OCI-M1 (cell line): ENCODE results near the gene SNX25.
"Not testable (repeated sequence)": the region's sequence is repeated elsewhere in the genome, so short reads cannot be mapped to it uniquely, and the experiment has no call there.

Experiments used
- DNase-seq: peaks from one replicate; lab custom pipeline; 2025; lab: John Stamatoyannopoulos, UW

SNX25 gene

DNA sequence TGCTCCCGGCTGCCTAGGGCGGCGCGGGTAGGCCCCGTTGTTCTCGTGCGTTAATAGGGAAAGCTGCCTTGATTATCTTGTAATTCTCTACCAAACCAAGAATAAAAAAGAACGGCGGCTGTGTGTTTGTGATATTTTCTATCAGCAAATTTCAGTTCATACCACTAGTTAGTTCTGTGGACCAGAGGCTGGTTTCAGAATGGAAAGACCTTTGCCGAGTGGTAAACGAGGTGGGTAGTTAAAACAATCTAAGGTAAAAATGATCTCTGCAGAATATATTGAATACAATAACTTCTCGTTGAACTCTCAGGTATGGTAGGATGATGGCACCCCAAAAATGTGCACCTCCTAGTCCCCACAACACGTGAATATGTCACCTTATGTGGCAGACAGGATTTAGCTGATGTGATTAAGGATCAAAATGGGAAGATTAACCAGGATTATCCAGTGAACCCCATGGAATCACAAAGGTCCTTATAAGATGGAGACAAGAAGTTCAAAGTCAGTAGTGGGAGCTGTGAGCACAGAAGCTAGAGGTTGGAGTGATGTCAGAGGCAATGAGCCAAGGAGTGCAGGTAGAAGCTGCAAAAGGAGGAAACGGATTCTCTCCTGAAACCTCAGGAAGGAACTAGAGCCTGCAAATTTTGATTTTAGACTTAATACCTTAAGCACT is 5.0 kb upstream of the SNX25 start:
- peak; percentile 48 for DNase-seq

- not testable (repeated sequence) for DNase-seq
Measured at GRCh38 chr4:185205073-185205472, 4.3 kb upstream of the SNX25 start.

GRCh38 chr4:185205697-185206342 is 3.6 kb upstream of the SNX25 start:
- DNase-seq = no peak

DNA sequence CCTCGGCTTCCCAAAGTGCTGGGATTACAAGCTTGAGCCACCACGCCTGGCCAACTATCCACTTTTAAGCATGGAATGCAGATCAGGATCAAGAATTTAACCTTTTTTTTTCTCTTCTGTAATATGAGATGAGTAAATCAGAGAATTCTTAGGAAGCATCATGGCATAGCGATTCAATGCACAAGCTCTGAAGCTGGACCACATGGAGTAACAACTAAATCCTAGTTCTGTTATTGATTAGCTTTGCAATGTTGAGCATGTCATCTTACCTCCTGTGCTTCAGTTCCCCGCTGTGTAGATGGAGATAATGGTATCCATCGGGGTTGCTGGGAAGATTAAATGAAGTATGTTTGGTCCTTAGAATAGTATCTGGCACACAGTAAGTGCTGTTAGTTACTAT is 1.9 kb upstream of the SNX25 start:
- DNase-seq = no peak

DNA sequence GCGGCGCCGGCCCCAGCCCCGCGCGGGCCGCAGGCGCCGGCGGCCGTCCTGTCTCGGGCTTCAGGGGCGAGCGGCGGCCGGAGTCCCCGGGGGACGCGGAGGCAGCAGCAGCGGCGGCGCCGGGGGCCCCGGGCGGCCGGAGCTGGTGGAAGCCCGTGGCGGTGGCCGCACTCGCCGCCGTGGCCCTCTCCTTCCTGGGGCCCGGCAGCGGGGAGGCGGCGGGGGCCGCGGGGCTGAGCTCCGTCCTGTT is 379 bp downstream of the SNX25 start:
- DNase-seq = not testable (repeated sequence)

GRCh38 chr4:185210102-185210981 is 944 bp downstream of the SNX25 start:
- DNase-seq = peak; percentile 61

- DNase-seq = no peak
Measured at GRCh38 chr4:185211035-185211434, 1.6 kb downstream of the SNX25 start.

- no peak for DNase-seq
Measured at GRCh38 chr4:185211641-185212040, 2.2 kb downstream of the SNX25 start.

GRCh38 chr4:185212581-185212980 is 3.2 kb downstream of the SNX25 start:
- DNase-seq = no peak

DNA sequence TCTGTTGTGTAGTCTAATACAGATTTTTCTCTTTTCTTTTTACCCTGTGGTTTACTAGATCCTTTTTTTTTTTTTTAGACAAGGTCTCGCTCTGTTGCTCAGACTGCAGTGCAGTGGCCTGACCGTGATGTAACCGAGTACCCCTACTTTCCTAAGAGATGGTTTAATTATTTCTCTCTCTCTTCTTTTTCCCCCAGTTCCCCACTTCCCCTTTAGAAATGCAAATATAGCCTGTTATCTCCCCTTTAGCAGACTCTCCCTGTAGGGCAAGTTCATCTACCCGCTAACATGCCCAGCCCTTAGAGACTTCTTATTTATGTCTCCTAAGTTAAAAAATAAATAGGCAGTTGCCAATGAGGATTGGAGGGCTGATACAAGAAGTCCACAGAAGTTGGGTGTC is 4.5 kb downstream of the SNX25 start:
- peak; percentile 77 for DNase-seq

- no peak for DNase-seq
Measured at GRCh38 chr4:185215261-185215660, 5.9 kb downstream of the SNX25 start.

- DNase-seq = no peak
Measured at GRCh38 chr4:185217408-185217975, 8.1 kb downstream of the SNX25 start.

GRCh38 chr4:185218312-185218711 is 8.9 kb downstream of the SNX25 start:
- DNase-seq = no peak

DNA sequence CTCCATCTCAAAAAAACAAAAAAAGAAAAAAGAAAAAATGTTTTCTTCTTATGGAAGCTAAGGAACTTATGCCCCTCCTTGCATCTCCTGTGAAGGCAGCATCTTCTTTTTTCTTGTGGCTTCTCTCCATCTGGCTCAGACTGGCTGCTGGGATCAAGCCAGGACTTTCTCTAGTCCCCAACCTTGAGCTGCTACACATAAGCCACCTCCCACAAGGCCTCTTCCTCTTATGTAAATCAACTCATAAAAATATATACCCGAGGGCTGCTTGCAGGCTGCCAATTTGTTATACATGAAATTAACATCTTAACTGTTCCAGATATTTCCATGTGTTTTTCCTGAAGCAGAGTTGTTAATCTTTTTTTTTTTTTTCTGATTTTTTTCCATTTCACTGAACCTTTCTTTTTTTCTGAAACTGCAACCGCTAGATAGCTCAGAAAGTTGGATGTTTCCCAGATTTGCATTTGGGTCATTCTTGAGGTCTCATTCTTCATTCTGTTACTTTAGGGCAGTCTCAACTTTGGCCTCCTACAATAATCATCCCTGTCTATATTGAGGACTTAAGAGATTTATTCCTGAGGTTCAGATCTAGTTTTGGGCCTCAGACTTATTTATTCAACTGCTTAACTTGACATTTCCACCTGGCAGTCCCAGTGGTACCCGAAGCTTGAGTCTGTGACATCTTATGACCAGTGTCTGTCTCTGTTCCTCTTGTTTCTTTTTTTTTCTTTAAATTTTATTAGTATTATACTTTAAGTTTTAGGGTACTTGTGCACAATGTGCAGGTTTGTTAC is 10.3 kb downstream of the SNX25 start:
- DNase-seq = peak; percentile 51

DNA sequence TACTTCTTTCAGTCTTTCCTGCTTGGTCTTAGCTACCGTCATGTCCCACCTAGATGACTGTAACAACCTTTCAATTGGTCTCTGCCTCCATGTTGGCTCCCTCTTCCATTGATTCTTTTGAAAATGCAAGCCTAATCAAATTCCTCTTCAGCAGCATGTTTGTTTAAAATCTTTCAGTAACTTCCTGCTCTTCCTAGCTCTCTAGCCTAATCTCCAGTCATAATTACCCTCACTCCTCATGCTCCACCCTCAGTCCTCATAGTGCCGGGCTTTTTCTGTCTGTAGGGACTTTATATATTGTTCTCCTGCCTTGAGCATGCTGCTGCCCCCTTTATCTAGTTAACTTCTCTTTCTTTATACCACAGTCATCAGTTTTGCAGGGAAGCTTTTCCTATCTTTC is 12.1 kb downstream of the SNX25 start:
- no peak for DNase-seq

DNA sequence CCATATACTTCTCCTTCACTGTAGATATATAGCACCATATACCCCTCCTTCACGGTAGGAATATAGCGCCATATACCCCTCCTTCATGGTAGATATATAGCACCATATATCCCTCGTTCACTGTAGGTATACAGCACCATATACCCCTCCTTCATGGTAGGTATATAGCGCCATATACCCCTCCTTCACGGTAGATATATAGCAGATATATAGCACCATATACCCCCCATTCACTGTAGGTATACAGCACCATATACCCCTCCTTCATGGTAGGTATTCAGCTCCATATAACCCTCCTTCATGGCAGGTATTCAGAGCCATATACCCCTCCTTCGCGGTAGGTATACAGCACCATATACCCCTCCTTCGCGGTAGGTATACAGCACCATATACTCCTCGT is 12.5 kb downstream of the SNX25 start:
- no peak for DNase-seq

GRCh38 chr4:185222598-185222997 is 13.2 kb downstream of the SNX25 start:
- no peak for DNase-seq

GRCh38 chr4:185224597-185224996 is 15.2 kb downstream of the SNX25 start:
- peak; percentile 37 for DNase-seq

GRCh38 chr4:185225940-185226339 is 16.5 kb downstream of the SNX25 start:
- no peak for DNase-seq

DNA sequence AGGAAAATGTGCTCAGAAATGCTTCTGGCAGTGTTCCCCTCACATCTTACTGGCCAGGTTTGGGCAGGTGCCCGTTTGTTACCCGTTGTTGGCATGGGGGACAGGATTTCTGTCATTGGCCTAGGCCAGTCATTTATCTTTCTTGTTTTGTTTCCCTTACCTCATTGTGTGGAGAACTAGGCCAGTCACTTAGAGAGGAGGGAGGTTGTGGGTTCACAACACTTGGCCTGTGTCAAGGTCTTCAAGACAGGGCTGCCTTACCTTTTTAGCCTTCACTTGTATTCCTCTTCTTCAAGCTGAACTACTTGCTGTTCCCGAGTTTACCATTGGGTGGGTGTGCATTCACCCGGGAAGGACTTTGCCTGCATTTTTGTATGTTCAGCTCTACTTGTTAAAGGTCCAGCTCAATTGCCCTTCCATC is 17.7 kb downstream of the SNX25 start:
- peak; percentile 40 for DNase-seq

- no peak for DNase-seq
Measured at GRCh38 chr4:185227713-185228278, 18.4 kb downstream of the SNX25 start.
